HUES6 (cell line): Measurements from ENCODE around the gene SMARCAD1.

Experiments used
- H3K27ac ChIP-seq: 2 replicates; pipeline ENCODE4 v1.7.0; 2013; ENCODE audit warnings: low read depth, mild to moderate bottlenecking, low read length, inconsistent platforms
- H3K27me3 ChIP-seq: 2 replicates; pipeline ENCODE4 v1.6.1; 2013; ENCODE audit warnings: low read length; ENCODE audit not compliant: control insufficient read depth, insufficient read depth
- H3K36me3 ChIP-seq: 2 replicates; pipeline ENCODE4 v1.6.1; 2013; ENCODE audit warnings: low read length; ENCODE audit not compliant: control insufficient read depth, insufficient read depth
- H3K4me1 ChIP-seq: 2 replicates; pipeline ENCODE4 v1.6.1; 2013; ENCODE audit warnings: low read length; ENCODE audit not compliant: control insufficient read depth, insufficient read depth
- H3K4me3 ChIP-seq: 2 replicates; pipeline ENCODE4 v1.5.1; 2013; ENCODE audit warnings: low read depth, low read length
- H3K9ac ChIP-seq: one replicate; pipeline ENCODE4 v1.6.1; 2013; ENCODE audit warnings: mild to moderate bottlenecking, low read length
- H3K9me3 ChIP-seq: 2 replicates; pipeline ENCODE4 v1.6.1; 2013; ENCODE audit warnings: low read depth, low read length; ENCODE audit not compliant: control insufficient read depth, insufficient read depth

The SMARCAD1 gene

DNA sequence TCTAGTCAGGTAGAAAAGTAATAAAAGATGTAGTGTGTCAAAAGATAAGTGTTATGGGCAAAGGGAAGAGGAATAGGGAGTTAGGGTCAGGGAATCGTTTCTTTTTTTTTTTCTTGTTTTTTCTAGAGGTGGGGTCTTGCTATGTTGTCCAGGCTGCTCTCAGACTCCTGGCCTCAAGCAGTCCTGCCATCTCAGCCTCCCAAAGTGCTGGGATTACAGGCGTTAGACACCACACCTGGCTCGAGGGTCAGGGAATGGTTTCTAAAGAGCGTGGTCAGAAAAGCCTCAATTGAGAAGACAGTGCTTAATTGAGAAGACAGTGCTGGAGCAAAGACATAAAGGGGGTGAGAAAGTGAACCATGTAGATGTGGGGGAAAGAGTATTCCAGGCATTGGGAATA is 19.1 kb downstream of the SMARCAD1 start:
- Histone ChIP-seq H3K27ac (no peak overlapping the region), H3K36me3 (peaks cover 54% of the 10 kb centered on the region)

DNA sequence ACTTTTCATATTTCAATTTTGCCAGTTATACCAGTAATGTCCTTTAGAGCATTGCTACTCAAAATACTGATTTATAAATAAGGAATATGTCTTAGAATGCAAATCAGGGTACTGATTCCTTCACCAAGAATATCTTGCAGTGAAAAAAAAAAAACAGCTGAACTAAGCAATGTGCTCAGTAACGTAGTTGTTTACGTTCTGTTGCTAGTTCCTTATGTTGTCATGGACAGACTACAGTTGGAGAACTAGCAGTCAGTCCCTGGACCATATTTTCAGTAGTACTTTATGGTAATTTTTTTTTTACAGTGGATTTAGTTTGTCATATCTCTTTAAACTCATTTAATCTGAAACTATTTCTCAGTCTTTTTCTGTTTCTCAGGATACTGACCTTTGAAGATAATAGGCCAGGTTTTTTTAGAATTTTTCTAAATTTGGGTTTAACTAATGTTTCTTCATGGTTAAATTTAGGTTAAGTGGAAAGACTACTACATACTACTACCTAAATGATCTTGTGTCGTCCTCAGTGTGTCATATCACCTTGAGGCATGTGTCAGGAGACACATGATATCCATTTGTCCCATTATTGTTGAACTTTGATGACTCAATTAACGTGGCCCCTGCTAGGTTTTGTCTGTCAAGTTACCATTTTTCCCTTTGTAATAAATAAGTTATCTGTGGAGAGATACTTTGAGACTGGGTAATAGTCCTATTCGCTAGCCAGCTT is 21.0 kb downstream of the SMARCAD1 start:
- H3K4me1 ChIP-seq = no peaks in the 10 kb centered on the region
- H3K9me3 ChIP-seq = no peaks in the 10 kb centered on the region
- H3K9ac ChIP-seq = no peak overlapping the region
- H3K27ac ChIP-seq = no peak overlapping the region
- no peaks in the 10 kb centered on the region for H3K27me3 ChIP-seq
- H3K36me3 ChIP-seq = peaks cover 64% of the 10 kb centered on the region
- no peak overlapping the region for H3K4me3 ChIP-seq

More for the DNA sequence above, 19.1 kb downstream of the SMARCAD1 start:
- no peaks in the 10 kb centered on the region for H3K4me1 ChIP-seq
- no peak overlapping the region for H3K4me3 ChIP-seq
- H3K9ac ChIP-seq = no peak overlapping the region
- H3K9me3 ChIP-seq = no peaks in the 10 kb centered on the region
- H3K27me3 ChIP-seq = no peaks in the 10 kb centered on the region

DNA sequence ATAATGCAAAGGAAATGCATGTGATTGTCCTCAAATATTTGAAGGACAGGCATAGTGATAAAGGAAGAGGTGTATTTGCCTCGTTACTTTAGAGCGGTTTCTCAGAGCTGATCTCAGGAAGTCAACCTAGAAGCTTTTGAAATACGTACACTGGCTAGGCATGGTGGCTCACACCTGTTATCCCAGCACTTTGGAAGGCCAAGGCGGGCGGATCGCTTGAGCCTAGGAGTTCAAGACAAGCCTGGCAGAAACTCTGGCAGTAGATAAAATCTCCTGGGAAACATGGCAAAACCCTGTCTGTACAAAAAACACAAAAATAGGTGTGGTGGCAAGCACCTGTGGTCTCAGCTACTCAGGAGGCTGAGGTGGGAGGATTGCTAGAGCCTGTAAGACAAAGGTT is 24.9 kb downstream of the SMARCAD1 start:
- no peaks in the 10 kb centered on the region for H3K27me3 ChIP-seq
- H3K9me3 ChIP-seq = no peaks in the 10 kb centered on the region
- no peak overlapping the region for H3K4me3 ChIP-seq
- no peak overlapping the region for H3K9ac ChIP-seq
- H3K36me3 ChIP-seq = peaks cover 75% of the 10 kb centered on the region
- H3K27ac ChIP-seq = no peak overlapping the region
- H3K4me1 ChIP-seq = no peaks in the 10 kb centered on the region

DNA sequence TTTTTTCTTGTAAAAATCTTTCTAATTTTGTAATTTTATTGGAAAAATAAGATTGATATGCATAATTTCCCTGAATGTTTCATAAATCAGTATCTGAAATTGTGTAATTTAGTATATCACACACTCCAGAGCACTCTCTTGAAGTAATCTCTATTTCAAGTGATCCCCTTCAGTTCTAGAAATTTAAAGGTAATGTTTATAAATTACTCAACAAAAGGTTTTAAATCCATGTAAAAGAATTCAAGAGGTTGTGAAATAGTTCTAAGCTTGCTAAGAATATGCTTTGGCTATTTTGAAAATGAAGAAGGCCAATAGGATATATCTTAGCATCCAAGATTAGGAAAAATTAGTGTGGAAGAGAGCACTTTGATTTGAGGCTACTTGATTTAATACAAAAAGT is 28.2 kb downstream of the SMARCAD1 start:
- Histone ChIP-seq H3K27me3 (no peaks in the 10 kb centered on the region), H3K36me3 (peaks cover 84% of the 10 kb centered on the region), H3K4me3 (no peak overlapping the region), H3K9ac (no peak overlapping the region), H3K4me1 (no peaks in the 10 kb centered on the region), H3K27ac (no peak overlapping the region), H3K9me3 (no peaks in the 10 kb centered on the region)

DNA sequence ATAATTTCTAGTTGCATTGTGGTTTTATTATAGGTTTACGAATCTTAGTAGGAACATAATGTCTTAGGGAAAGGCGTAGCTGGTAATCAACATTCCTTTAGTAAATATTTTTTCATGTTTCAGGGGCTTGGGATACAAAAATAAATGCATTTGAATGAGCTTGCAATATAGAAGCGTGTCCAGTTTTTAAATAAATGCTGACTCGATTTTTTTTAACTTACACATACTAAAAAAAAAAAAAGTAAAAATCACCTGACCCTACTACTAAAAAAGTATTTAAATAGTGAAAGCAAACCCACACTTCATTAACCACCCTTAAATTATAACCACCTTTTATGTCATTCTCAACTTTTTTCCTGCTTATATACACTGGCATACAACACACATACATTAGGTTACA is 29.6 kb downstream of the SMARCAD1 start:
- Histone ChIP-seq H3K27ac (no peak overlapping the region), H3K9me3 (no peaks in the 10 kb centered on the region), H3K36me3 (peaks cover 92% of the 10 kb centered on the region), H3K4me1 (no peaks in the 10 kb centered on the region), H3K27me3 (no peaks in the 10 kb centered on the region), H3K4me3 (no peak overlapping the region), H3K9ac (no peak overlapping the region)

DNA sequence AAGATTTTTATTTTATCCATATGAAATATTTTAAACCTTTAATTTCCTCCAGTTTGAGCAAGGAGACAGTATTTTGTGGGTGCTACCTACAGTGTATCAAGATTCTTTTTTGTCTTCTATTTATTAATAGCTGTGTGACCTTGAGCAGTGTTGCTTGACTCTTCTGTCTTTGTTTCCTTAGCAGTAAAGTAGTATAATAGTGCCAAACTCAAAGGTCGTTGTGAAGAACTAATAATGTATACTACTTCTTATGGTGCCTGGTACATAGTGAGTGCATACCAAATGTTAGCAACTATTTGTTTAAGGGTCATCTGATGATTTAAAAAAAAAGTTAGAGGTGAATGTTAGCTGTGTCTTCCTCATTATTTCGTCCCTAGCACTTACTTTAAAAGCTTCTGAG is 30.5 kb downstream of the SMARCAD1 start:
- Histone ChIP-seq H3K9me3 (no peaks in the 10 kb centered on the region), H3K27ac (no peak overlapping the region), H3K36me3 (peaks cover 94% of the 10 kb centered on the region), H3K4me1 (no peaks in the 10 kb centered on the region), H3K9ac (no peak overlapping the region), H3K4me3 (no peak overlapping the region), H3K27me3 (no peaks in the 10 kb centered on the region)

DNA sequence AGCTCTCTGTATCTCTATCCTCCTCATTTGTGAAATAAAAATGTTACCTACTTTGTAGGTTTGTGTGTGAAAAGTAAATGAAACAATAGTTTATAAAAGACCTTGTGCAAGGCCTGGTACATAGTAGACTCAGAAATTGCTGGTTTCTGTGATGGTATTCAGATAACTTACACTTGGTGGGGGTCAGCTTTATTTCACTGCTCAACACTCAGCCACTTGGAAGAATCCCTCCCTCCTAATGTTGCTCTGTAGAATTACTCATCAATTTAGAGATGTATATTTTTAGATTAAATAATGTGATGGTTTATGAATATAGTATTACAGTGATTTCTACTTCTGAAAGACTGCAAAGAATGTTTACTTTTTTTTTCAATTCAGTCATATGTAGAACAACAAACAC is 32.7 kb downstream of the SMARCAD1 start:
- Histone ChIP-seq H3K36me3 (peaks cover 97% of the 10 kb centered on the region), H3K9me3 (no peaks in the 10 kb centered on the region), H3K27ac (no peak overlapping the region)

DNA sequence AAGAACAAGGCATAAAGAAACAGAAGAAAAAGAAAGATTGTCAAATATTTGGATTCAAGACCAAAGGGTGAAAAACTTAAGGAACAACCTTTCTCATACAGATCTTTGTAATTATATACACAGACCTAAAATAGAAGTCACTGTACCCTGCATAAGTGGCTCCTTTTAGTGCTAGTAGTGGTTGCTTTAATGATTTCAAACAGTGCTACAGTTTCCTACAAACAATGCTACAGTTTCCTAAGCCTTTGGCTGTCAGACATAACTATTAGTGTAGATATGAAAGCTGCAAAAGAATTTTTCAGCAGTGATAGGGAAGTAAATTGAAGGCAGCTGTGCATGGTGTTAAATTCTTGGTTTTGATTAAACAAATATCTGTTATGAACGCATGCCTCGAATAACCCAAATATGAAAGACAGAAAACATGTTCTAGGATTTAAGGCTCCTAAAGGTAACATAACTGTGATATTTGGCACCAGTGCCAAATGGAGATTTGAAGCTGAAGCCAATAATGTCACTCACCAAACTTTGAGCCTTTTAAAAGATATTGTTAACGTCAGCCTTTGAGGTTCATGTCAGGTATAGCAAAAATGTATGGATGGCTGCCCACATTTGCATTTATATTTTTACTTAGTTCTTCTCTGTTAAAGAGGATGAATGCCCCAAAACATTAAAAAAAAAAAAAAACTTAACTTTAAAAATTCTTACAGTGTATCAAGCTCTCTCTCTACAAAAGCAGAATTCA is 36.6 kb downstream of the SMARCAD1 start:
- H3K4me3 ChIP-seq = no peak overlapping the region
- H3K4me1 ChIP-seq = no peaks in the 10 kb centered on the region
- H3K9me3 ChIP-seq = no peaks in the 10 kb centered on the region
- no peaks in the 10 kb centered on the region for H3K27me3 ChIP-seq
- H3K27ac ChIP-seq = no peak overlapping the region
- H3K9ac ChIP-seq = no peak overlapping the region
- peaks cover 98% of the 10 kb centered on the region for H3K36me3 ChIP-seq

More for the DNA sequence above, 32.7 kb downstream of the SMARCAD1 start:
- no peak overlapping the region for H3K9ac ChIP-seq
- H3K4me1 ChIP-seq = no peaks in the 10 kb centered on the region
- no peaks in the 10 kb centered on the region for H3K27me3 ChIP-seq
- no peak overlapping the region for H3K4me3 ChIP-seq

DNA sequence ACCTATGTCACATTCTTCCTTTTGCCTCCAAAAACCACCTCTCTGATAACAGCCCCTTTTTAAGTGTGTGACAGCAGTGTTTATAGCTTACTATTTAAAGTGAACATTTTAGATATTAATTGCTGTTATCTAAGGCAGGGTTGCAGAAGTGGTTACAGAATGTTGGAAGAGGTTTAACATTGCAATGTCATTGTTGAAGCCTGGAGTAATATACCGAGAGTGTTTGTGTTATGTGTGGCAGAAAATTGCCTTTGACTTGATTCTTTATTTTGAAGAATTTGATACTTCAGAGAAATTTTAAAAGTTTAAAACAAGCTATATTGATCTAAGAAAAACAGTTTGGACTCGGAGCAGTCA is 37.1 kb downstream of the SMARCAD1 start:
- Histone ChIP-seq H3K36me3 (peaks cover 98% of the 10 kb centered on the region), H3K9me3 (no peaks in the 10 kb centered on the region), H3K9ac (no peak overlapping the region), H3K27me3 (no peaks in the 10 kb centered on the region), H3K27ac (no peak overlapping the region), H3K4me1 (no peaks in the 10 kb centered on the region), H3K4me3 (no peak overlapping the region)

DNA sequence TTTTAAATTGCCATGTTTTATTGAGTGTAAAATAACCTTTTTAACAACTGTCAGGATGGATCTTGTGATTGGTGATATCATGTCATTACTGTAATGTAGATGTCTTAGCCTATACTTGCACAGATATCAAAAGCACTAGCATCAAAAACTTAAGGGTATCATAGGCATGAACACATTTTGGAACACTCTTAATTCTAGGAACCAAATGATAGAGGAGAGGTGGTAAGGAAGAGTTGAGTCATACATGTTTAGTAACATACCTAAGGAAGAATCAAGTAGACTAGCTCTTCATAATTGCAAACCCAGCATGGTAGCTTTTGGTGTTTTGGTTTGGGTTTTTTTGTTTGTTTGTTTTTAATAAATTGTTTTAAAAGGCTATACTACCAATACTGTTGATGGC is 43.4 kb downstream of the SMARCAD1 start:
- Histone ChIP-seq H3K4me1 (no peaks in the 10 kb centered on the region), H3K36me3 (peaks cover 83% of the 10 kb centered on the region), H3K9ac (no peak overlapping the region), H3K9me3 (no peaks in the 10 kb centered on the region), H3K27ac (no peak overlapping the region), H3K4me3 (no peak overlapping the region), H3K27me3 (no peaks in the 10 kb centered on the region)

DNA sequence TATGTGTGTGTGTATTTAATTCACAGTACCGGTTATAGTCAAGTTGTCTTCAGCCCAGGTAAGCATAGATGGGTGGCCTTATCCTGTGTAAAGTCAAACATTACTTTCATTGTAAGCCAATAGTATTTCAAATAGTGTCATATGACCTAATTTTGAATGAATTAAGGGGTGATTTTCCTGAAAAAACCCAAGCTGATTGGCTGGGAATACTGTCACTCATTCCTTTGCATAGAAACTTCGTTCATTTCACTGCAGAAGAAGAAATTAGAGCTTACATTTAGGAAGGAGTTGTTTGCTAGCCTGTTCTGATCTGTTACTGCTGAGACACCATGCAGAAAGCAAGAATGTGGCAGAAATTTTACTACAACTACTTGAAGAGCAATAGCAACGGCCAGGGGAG is 45.4 kb downstream of the SMARCAD1 start:
- H3K4me3 ChIP-seq = no peak overlapping the region
- H3K4me1 ChIP-seq = no peaks in the 10 kb centered on the region
- no peak overlapping the region for H3K27ac ChIP-seq
- peaks cover 74% of the 10 kb centered on the region for H3K36me3 ChIP-seq
- no peak overlapping the region for H3K9ac ChIP-seq
- no peaks in the 10 kb centered on the region for H3K27me3 ChIP-seq
- H3K9me3 ChIP-seq = no peaks in the 10 kb centered on the region
